GM12878 (cell line): Measurements from ENCODE around the gene OR2Y1. TPM values are rescaled to one million over a fixed set of nuclear protein-coding genes. Genes with fewer than 3 reads are reported as not detected.

Source experiments
- ATAC-seq: fragments of 200-7000 bp; cut with Tn5 transposase; 3 replicates; pipeline ENCODE4 v1.9.1; 2020; ENCODE audit warnings: mild to moderate bottlenecking, moderate library complexity
- BruUV-seq: library from RNA; stranded (reverse); fragments of 400-500 nt; replicated peaks from 2 replicates; lab custom pipeline; 2021; lab: Mats Ljungman, UMichigan
- CTCF ChIA-PET: fragments of 300-600 bp; sonication (Branson Sonifier 250); formaldehyde crosslinking; extraction: SDS; loops from one replicate; lab custom pipeline; 2021; ENCODE audit warnings: inconsistent platforms; lab: Yijun Ruan, JAX
- POLR2A ChIA-PET: fragments of 350-600 bp; formaldehyde crosslinking; extraction: SDS; loops from one replicate; lab custom pipeline; 2021; ENCODE audit warnings: inconsistent platforms; lab: Charles Lee
- RAD21 ChIA-PET: fragments of 300-600 bp; sonication (Branson Sonifier 250); formaldehyde crosslinking; loops from one replicate; lab custom pipeline; 2023; ENCODE audit warnings: antibody characterized with exemption; ENCODE audit not compliant: unreplicated experiment; lab: Charles Lee
- SMC1A ChIA-PET: fragments of 300-600 bp; sonication (Branson Sonifier 250); formaldehyde crosslinking; loops from one replicate; lab custom pipeline; 2023; ENCODE audit not compliant: unreplicated experiment, uncharacterized antibody; lab: Charles Lee
- DNase-seq: peaks from one replicate; pipeline ENCODE4 v3.0.0-alpha.2; 2011; ENCODE audit warnings: low read depth, low spot score
- FAIRE-seq: peaks from 3 replicates; lab custom pipeline; 2011; peaks lifted over from hg19 to GRCh38; lab: Jason Lieb, UNC
- H2AFZ ChIP-seq: 2 replicates; pipeline ENCODE4 v1.6.0; 2011; ENCODE audit warnings: low read depth, low read length, control low read depth; ENCODE audit not compliant: control insufficient read depth
- H3K27ac ChIP-seq: 2 replicates; pipeline ENCODE4 v1.5.1; 2011; ENCODE audit warnings: control low read depth; ENCODE audit not compliant: control insufficient read depth, insufficient read depth
- H3K27me3 ChIP-seq, 2 experiments: replicated peaks in 1 of 2; 2 replicates each; pipeline versions ENCODE4 v1.6.0 to v1.6.1; 2011; ENCODE audit warnings: low read length in 1 of 2; ENCODE audit not compliant: control insufficient read depth in 2 of 2, insufficient read depth in 2 of 2
- H3K36me3 ChIP-seq, 2 experiments: 2 replicates each; pipeline ENCODE4 v1.5.1; 2011; ENCODE audit warnings: low read length in 1 of 2; ENCODE audit not compliant: control insufficient read depth in 2 of 2, insufficient read depth in 2 of 2
- H3K4me1 ChIP-seq: 2 replicates; pipeline ENCODE4 v1.6.1; 2011; ENCODE audit warnings: mild to moderate bottlenecking, low read length, moderate library complexity, mixed read lengths; ENCODE audit not compliant: control insufficient read depth, insufficient read depth
- H3K4me2 ChIP-seq: 2 replicates; pipeline ENCODE4 v1.6.0; 2011; ENCODE audit warnings: control low read depth; ENCODE audit not compliant: control insufficient read depth, insufficient read depth
- H3K4me3 ChIP-seq: fragments of 200-600 bp; sonication (generic); 2 replicates; pipeline ENCODE4 v1.5.1; 2016
- H3K79me2 ChIP-seq: 2 replicates; pipeline ENCODE4 v1.6.0; 2011; ENCODE audit warnings: low read length; ENCODE audit not compliant: control insufficient read depth, insufficient read depth
- H3K9ac ChIP-seq: 2 replicates; pipeline ENCODE4 v1.8.0; 2011; ENCODE audit warnings: low read length, control low read depth, mixed read lengths; ENCODE audit not compliant: control insufficient read depth, insufficient read depth
- H3K9me3 ChIP-seq: replicated peaks from 3 replicates; pipeline ENCODE4 v1.5.1; 2011; ENCODE audit warnings: mild to moderate bottlenecking, low read length; ENCODE audit not compliant: control insufficient read depth, insufficient read depth
- H4K20me1 ChIP-seq: 2 replicates; pipeline ENCODE4 v1.6.0; 2011; ENCODE audit not compliant: control insufficient read depth, insufficient read depth
- EGR1 ChIP-seq, 2 experiments: IDR thresholded peaks; 1 replicate in 1 of 2; 2 replicates in 1 of 2; pipeline ENCODE4 v1.6.1; 2011 to 2012; ENCODE audit warnings: low read depth in 2 of 2, low read length in 2 of 2, borderline replicate concordance in 1 of 2, mild to moderate bottlenecking in 1 of 2, moderate library complexity in 1 of 2
- EP300 ChIP-seq, 2 experiments: fragments of 150-350 bp in 1 of 2; IDR thresholded peaks; 2 replicates each; pipeline ENCODE4 v1.6.1; 2011 to 2012; ENCODE audit warnings: low read depth in 2 of 2, low read length in 2 of 2, borderline replicate concordance in 1 of 2, improper control_type of control experiment in 1 of 2, inconsistent platforms in 1 of 2; ENCODE audit not compliant: control insufficient read depth in 1 of 2
- ESRRA ChIP-seq: IDR thresholded peaks from 2 replicates; pipeline ENCODE4 v1.6.1; 2012; ENCODE audit warnings: mild to moderate bottlenecking, low read length, improper control_type of control experiment
- HCFC1 ChIP-seq: fragments of 150-350 bp; IDR thresholded peaks from 2 replicates; pipeline ENCODE4 v1.6.1; 2014; ENCODE audit warnings: low read length
- IKZF1 ChIP-seq: fragments of 450-650 bp; conservative IDR thresholded peaks from 2 replicates; pipeline ENCODE4 v1.6.1; 2017; ENCODE audit warnings: antibody characterized with exemption, mild to moderate bottlenecking
- KLF5 ChIP-seq: fragments of 450-650 bp; IDR thresholded peaks from 2 replicates; pipeline ENCODE4 v1.6.1; 2014; ENCODE audit warnings: mild to moderate bottlenecking; ENCODE audit not compliant: partially characterized antibody
- NR2F1 ChIP-seq: fragments of 450-650 bp; conservative IDR thresholded peaks from 2 replicates; pipeline ENCODE4 v1.6.1; 2017; ENCODE audit warnings: mild to moderate bottlenecking
- PAX5 ChIP-seq: IDR thresholded peaks from 2 replicates; pipeline ENCODE4 v1.6.1; 2011; ENCODE audit warnings: low read depth, low read length, borderline replicate concordance
- RELB ChIP-seq: fragments of 450-650 bp; IDR thresholded peaks from 2 replicates; pipeline ENCODE4 v1.6.1; 2017; ENCODE audit warnings: low read depth, mild to moderate bottlenecking, moderate library complexity
- SMAD5 ChIP-seq: IDR thresholded peaks from 2 replicates; pipeline ENCODE4 v1.6.1; 2016; ENCODE audit warnings: antibody characterized with exemption, low read depth
- ZNF592 ChIP-seq: fragments of 450-650 bp; IDR thresholded peaks from 2 replicates; pipeline ENCODE4 v1.6.1; 2017; ENCODE audit warnings: mild to moderate bottlenecking, moderate library complexity
- ZSCAN29 ChIP-seq: fragments of 450-650 bp; IDR thresholded peaks from 2 replicates; pipeline ENCODE4 v1.6.1; 2017; ENCODE audit warnings: mild to moderate bottlenecking, moderate library complexity
- WGBS: methylation state at CpG from one replicate; pipeline ENCODE4 v1.1.6; 2016; ENCODE audit warnings: low lambda C conversion rate; ENCODE audit not compliant: insufficient replicate concordance, insufficient coverage; ENCODE audit errors: missing lambda C conversion rate; 5-methylcytosine and 5-hydroxymethylcytosine counted together
- in situ Hi-C: fragments of 300-500 bp; cut with MboI; formaldehyde crosslinking; loops from 9 replicates; pipeline ENCODE4 v1.14.3; 2018; ENCODE audit warnings: mixed read lengths
- intact Hi-C: fragments of 100-400 bp; cut with micrococcal nuclease; formaldehyde crosslinking; loops from one replicate; pipeline ENCODE4 v1.14.2; 2022; ENCODE audit not compliant: unreplicated experiment
- polyA plus RNA-seq, 11 experiments: library from polyadenylated mRNA; depleted of rRNA in 4 of 11; unstranded in 6 of 11; stranded (reverse) in 5 of 11; fragments of >200 nt; fragmentation: Nextera tagmentation in 4 of 11; fragmentation: Illumina TruSeq in 1 of 11; extraction: Ambion mirVana in 4 of 11; extraction: Trizol in 1 of 11; gene quantifications; 1 replicate in 1 of 11; 2 replicates in 10 of 11; pipeline versions ENCODE4 v1.2.1 to v1.2.3, GENCODE V29; 2011 to 2016; ENCODE audit warnings: inconsistent platforms in 2 of 11, missing spikeins in 2 of 11, low read depth in 1 of 11
- total RNA-seq, 4 experiments: library from RNA; depleted of rRNA in 3 of 4; stranded (reverse); fragments of >200 nt in 3 of 4; fragmentation: Illumina TruSeq in 1 of 4; extraction: Trizol in 1 of 4; gene quantifications; 2 replicates each; pipeline versions ENCODE4 v1.2.1 to v1.2.3, GENCODE V29; 2013 to 2021
- TF ChIP-seq, protein P1 (sequence below): fragments of 450-650 bp; IDR thresholded peaks from 2 replicates; pipeline ENCODE4 v1.6.1; 2017; ENCODE audit warnings: borderline replicate concordance

The OR2Y1 gene
- total and polyA plus RNA-seq, 10 of the 15 experiments (the other 5 are each of a cell fraction or from before 2014, with no cell fraction given), result not detected

DNA sequence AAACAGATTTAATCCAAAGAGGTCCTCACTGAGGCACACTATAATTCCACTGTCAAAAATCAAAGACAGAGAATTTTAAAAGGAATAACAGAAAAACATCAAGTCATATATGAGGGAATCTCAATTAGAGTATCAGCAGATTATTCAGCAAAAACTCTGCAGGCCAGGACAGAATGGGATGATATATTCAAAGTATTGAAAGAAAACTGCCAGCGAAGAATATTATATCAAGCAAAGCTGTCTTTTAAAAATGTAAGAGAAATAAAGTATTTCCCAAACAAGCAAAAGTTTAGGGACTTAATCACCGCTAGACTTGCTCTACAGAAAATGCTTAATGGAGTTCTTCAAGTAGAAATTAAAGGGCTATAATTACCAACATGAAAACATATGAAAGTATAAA, 15.7 kb upstream of the OR2Y1 start (continued):
- no peak for TF ChIP-seq ZNF592

DNA sequence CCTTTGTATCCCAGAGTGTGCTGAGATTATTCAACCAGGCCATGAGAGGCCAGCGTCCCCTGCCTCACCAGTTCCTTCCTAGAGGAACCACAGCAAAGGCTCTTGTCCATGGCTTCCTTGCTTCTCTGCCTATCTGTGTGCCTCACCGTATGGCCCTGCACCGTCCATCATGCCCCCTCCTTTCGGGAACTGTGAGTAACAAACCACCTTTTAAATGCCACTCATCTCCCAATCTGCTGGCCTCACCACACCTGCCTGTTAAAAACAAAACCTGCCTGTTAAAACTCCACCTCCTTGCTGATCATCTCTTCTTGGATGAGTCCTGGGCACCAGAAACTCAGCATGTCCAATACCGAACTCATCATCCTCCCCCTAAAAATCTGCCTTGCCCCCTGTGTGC, 4.4 kb upstream of the OR2Y1 start:
- Histone ChIP-seq H3K36me3 (no peaks in the 10 kb centered on the region), H4K20me1 (no peaks in the 10 kb centered on the region), H3K4me2 (no peak overlapping the region)
- no TSS peak for BruUV-seq
- RAD21 ChIA-PET, result no interaction called here
- no peak for DNase-seq
- TF ChIP-seq SMAD5, result no peak
- no peak for TF ChIP-seq PAX5
- TF ChIP-seq, protein P1, sequence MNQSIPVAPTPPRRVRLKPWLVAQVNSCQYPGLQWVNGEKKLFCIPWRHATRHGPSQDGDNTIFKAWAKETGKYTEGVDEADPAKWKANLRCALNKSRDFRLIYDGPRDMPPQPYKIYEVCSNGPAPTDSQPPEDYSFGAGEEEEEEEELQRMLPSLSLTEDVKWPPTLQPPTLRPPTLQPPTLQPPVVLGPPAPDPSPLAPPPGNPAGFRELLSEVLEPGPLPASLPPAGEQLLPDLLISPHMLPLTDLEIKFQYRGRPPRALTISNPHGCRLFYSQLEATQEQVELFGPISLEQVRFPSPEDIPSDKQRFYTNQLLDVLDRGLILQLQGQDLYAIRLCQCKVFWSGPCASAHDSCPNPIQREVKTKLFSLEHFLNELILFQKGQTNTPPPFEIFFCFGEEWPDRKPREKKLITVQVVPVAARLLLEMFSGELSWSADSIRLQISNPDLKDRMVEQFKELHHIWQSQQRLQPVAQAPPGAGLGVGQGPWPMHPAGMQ, result no peak
- no peak for TF ChIP-seq HCFC1
- no peak for TF ChIP-seq RELB
- TF ChIP-seq IKZF1, result no peak
- TF ChIP-seq NR2F1, result no peak
- no peak for TF ChIP-seq KLF5
- TF ChIP-seq EP300 (IDR thresholded peaks at IDR 0.05; ENCODE audit: borderline replicate concordance in 1 of 2, control insufficient read depth in 1 of 2, low read depth in 2 of 2, low read length in 2 of 2), result no peak
- no peak for TF ChIP-seq ZSCAN29
- TF ChIP-seq ESRRA, result no peak
- no peak for TF ChIP-seq EGR1 (IDR thresholded peaks at IDR 0.05; ENCODE audit: borderline replicate concordance in 1 of 2, low read depth in 2 of 2, low read length in 2 of 2)
- TF ChIP-seq, all 136 proteins: peak for 0
- intact Hi-C loops, result no loop called here
- in situ Hi-C loops, result no loop called here
- H3K27ac ChIP-seq, result no peak overlapping the region
- no peaks in the 10 kb centered on the region; a peak in 1 of 4 replicates for H3K27me3 ChIP-seq
- no peak overlapping the region for H3K9ac ChIP-seq
- ChIA-PET SMC1A (no interaction called here), CTCF (no interaction called here), POLR2A (no interaction called here)
- H3K79me2 ChIP-seq, result no peaks in the 10 kb centered on the region
- no peak for ATAC-seq
- no peak overlapping the region for H2AFZ ChIP-seq
- H3K4me3 ChIP-seq, result no peak overlapping the region
- 23% methylated on average over 5 of the region's 5 CpGs for WGBS
- FAIRE-seq, result no peak
- no peaks in the 10 kb centered on the region for H3K9me3 ChIP-seq
- H3K4me1 ChIP-seq, result no peaks in the 10 kb centered on the region
